GM12878 (cell line): Measurements from ENCODE around the gene BLNK. TPM values are rescaled to one million over a fixed set of nuclear protein-coding genes. Genes with fewer than 3 reads are reported as not detected.

ENCODE experiments used
- CEBPB ChIP-seq, 2 experiments: fragments of 150-350 bp in 1 of 2; IDR thresholded peaks; 2 replicates each; pipeline ENCODE4 v1.6.1; 2012 to 2014; ENCODE audit warnings: low read depth in 2 of 2, low read length in 2 of 2, borderline replicate concordance in 1 of 2, inconsistent platforms in 1 of 2
- E4F1 ChIP-seq: fragments of 450-650 bp; IDR thresholded peaks from 2 replicates; pipeline ENCODE4 v1.6.1; 2018; ENCODE audit warnings: borderline replicate concordance, mild to moderate bottlenecking; ENCODE audit not compliant: partially characterized antibody
- EP300 ChIP-seq, 2 experiments: fragments of 150-350 bp in 1 of 2; IDR thresholded peaks; 2 replicates each; pipeline ENCODE4 v1.6.1; 2011 to 2012; ENCODE audit warnings: low read depth in 2 of 2, low read length in 2 of 2, borderline replicate concordance in 1 of 2, improper control_type of control experiment in 1 of 2, inconsistent platforms in 1 of 2; ENCODE audit not compliant: control insufficient read depth in 1 of 2
- ESRRA ChIP-seq: IDR thresholded peaks from 2 replicates; pipeline ENCODE4 v1.6.1; 2012; ENCODE audit warnings: mild to moderate bottlenecking, low read length, improper control_type of control experiment
- ETV6 ChIP-seq, 2 experiments: fragments of 450-650 bp in 1 of 2; IDR thresholded peaks in 1 of 2; conservative IDR thresholded peaks in 1 of 2; 2 replicates each; pipeline ENCODE4 v1.6.1; 2014; ENCODE audit warnings: antibody characterized with exemption in 1 of 2, borderline replicate concordance in 1 of 2, low read depth in 1 of 2, mild to moderate bottlenecking in 1 of 2, moderate library complexity in 1 of 2
- HDAC6 ChIP-seq: fragments of 200-600 bp; sonication (generic); IDR thresholded peaks from one replicate; pipeline ENCODE4 v1.8.0; 2017; ENCODE audit warnings: antibody characterized with exemption; ENCODE audit not compliant: unreplicated experiment
- NKRF ChIP-seq: fragments of 450-650 bp; conservative IDR thresholded peaks from 2 replicates; pipeline ENCODE4 v1.6.1; 2017; ENCODE audit warnings: mild to moderate bottlenecking, moderate library complexity
- POU2F2 ChIP-seq: IDR thresholded peaks from 3 replicates; pipeline ENCODE4 v1.6.1; 2011; ENCODE audit warnings: low read depth, mild to moderate bottlenecking, low read length, borderline replicate concordance
- SMARCA5 ChIP-seq: fragments of 450-650 bp; IDR thresholded peaks from 2 replicates; pipeline ENCODE4 v1.6.1; 2017; ENCODE audit warnings: mild to moderate bottlenecking
- TARDBP ChIP-seq: IDR thresholded peaks from 2 replicates; pipeline ENCODE4 v1.6.1; 2016; ENCODE audit warnings: borderline replicate concordance
- ZBED1 ChIP-seq: IDR thresholded peaks from 2 replicates; pipeline ENCODE4 v1.6.1; 2016; ENCODE audit warnings: borderline replicate concordance
- ZBTB4 ChIP-seq: fragments of 450-650 bp; formaldehyde crosslinking; IDR thresholded peaks from 2 replicates; pipeline ENCODE4 v1.4.0; 2022; ENCODE audit warnings: mild to moderate bottlenecking, moderate library complexity
- ZNF217 ChIP-seq: fragments of 450-650 bp; IDR thresholded peaks from 2 replicates; pipeline ENCODE4 v1.6.1; 2017; ENCODE audit warnings: antibody characterized with exemption, mild to moderate bottlenecking
- ZNF687 ChIP-seq: fragments of 450-650 bp; IDR thresholded peaks from 2 replicates; pipeline ENCODE4 v1.6.1; 2017; ENCODE audit warnings: mild to moderate bottlenecking, moderate library complexity
- polyA plus RNA-seq, 11 experiments: library from polyadenylated mRNA; depleted of rRNA in 4 of 11; unstranded in 6 of 11; stranded (reverse) in 5 of 11; fragments of >200 nt; fragmentation: Nextera tagmentation in 4 of 11; fragmentation: Illumina TruSeq in 1 of 11; extraction: Ambion mirVana in 4 of 11; extraction: Trizol in 1 of 11; gene quantifications; 1 replicate in 1 of 11; 2 replicates in 10 of 11; pipeline versions ENCODE4 v1.2.1 to v1.2.3, GENCODE V29; 2011 to 2016; ENCODE audit warnings: inconsistent platforms in 2 of 11, missing spikeins in 2 of 11, low read depth in 1 of 11
- total RNA-seq, 4 experiments: library from RNA; depleted of rRNA in 3 of 4; stranded (reverse); fragments of >200 nt in 3 of 4; fragmentation: Illumina TruSeq in 1 of 4; extraction: Trizol in 1 of 4; gene quantifications; 2 replicates each; pipeline versions ENCODE4 v1.2.1 to v1.2.3, GENCODE V29; 2013 to 2021

Gene BLNK
- total and polyA plus RNA-seq, 10 of the 15 experiments (the other 5 are each of a cell fraction or from before 2014, with no cell fraction given) = 79.5 to 201 (median 139) TPM

DNA sequence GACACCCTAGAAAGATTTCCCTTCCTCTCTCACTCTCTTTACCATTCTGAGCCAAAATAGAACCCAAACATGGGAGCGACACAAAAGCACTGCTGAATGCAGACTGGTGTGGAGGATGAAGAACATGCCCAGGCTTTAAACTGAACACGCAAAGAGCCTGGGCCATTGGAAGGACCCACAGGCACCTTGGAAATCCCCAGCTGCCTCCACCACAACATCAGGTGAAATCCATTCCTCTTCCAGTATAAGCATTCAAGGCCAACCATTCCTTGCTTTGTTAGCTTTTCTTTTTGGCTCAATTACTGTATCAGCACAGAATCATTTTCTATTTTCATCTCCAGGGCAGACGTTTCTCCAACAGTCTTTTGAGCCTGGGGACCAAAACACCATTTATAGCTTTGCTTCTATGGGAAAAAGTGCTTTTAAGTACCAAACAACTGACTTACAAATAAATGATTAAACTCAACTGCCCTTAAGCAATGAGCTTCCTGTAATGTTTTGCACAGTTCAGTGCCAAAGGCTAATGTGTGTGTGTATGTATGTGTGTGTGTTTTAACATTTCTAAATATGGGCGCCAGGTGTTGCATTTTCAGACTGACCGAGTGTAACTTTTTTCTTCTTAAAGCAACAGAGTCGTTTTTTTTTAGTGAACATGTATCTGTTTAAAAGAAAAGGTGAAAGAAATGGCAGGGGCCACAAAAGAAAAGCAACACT, 16.2 kb upstream of the BLNK start (continued):
- TF ChIP-seq EP300 (IDR thresholded peaks at IDR 0.05; ENCODE audit: borderline replicate concordance in 1 of 2, control insufficient read depth in 1 of 2, low read depth in 2 of 2, low read length in 2 of 2) (peak; percentile 78 to 96; a peak in 3 of 4 replicates), ZBTB4 (CRISPR knock-in tag) (no peak), ESRRA (peak; percentile 75; the same call in 1 of the 2 replicates), CEBPB (IDR thresholded peaks at IDR 0.05; ENCODE audit: borderline replicate concordance in 1 of 2, low read depth in 2 of 2, low read length in 2 of 2) (0 out of 4 replicates have a peak, but pooled peaks of 1 of the 2 experiments have one; percentile 51), SMARCA5 (peak; percentile 70; the same call in 1 of the 2 replicates), E4F1 (no peak), POU2F2 (peak; percentile 88; the same call in 1 of the 3 replicates), TARDBP (no peak), HDAC6 (no peak), ZBED1 (peak; percentile 83), ETV6 (conservative IDR thresholded peaks at IDR 0.05 in 1 of 2, IDR thresholded peaks at IDR 0.05 in 1 of 2; ENCODE audit: borderline replicate concordance in 1 of 2, low read depth in 1 of 2) (peak in 1 of 2 experiments; percentile 62; a peak in 1 of 4 replicates), ZNF217 (peak; percentile 30; the same call in 1 of the 2 replicates), ZNF687 (peak; percentile 47), NKRF (0 out of 2 replicates have a peak, but pooled peaks have one; percentile 26)
